A549 (cell line): Measurements from ENCODE around the gene TMA7B.

Source experiments
- CTCF ChIP-seq: fragments of >200 bp; sonication (Bioruptor Twin); formaldehyde crosslinking; IDR thresholded peaks from 3 replicates; pipeline ENCODE4 v1.5.1; 2016
- KDM1A ChIP-seq: fragments of 200-600 bp; sonication (generic); IDR thresholded peaks from 2 replicates; pipeline ENCODE4 v1.6.1; 2016; ENCODE audit warnings: low read depth, mild to moderate bottlenecking
- RAD21 ChIP-seq, 2 experiments: fragments of >200 bp in 1 of 2; sonication (Bioruptor Twin) in 1 of 2; formaldehyde crosslinking in 1 of 2; IDR thresholded peaks in 1 of 2; conservative IDR thresholded peaks in 1 of 2; 2 replicates in 1 of 2; 3 replicates in 1 of 2; pipeline ENCODE4 v1.6.1; 2012 to 2018; ENCODE audit warnings: inconsistent platforms in 1 of 2
- ZSCAN20 ChIP-seq: fragments of 250-450 bp; sonication (Bioruptor Pico); IDR thresholded peaks from 2 replicates; pipeline ENCODE4 v1.8.0; 2022; ENCODE audit warnings: mild to moderate bottlenecking, moderate library complexity
- TF ChIP-seq, protein P1 (sequence below): fragments of 250-450 bp; sonication (Bioruptor Pico); IDR thresholded peaks from 2 replicates; pipeline ENCODE4 v1.5.0; 2021; ENCODE audit warnings: mild to moderate bottlenecking, moderate library complexity, borderline replicate concordance

DNA sequence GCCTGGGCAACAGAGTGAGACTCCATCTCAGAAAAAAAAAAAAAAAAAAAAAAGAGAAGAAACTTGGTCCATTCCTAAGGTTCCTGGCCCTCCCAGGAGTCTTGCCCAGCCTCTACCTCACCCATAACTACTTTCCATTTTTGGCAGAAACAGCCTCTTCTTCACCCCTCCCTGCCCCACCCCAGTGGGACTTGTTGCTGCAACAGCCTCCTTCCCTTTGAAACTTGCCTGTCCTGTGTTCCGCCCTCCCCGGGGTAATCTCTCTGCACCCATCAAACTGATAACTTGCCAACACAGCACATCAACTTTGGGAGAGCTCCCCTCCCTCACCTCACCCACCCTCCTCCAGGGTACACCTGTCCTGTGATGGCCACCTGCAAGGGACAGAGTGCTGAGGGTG, 24.5 kb downstream of the TMA7B start:
- TF ChIP-seq, protein P1, sequence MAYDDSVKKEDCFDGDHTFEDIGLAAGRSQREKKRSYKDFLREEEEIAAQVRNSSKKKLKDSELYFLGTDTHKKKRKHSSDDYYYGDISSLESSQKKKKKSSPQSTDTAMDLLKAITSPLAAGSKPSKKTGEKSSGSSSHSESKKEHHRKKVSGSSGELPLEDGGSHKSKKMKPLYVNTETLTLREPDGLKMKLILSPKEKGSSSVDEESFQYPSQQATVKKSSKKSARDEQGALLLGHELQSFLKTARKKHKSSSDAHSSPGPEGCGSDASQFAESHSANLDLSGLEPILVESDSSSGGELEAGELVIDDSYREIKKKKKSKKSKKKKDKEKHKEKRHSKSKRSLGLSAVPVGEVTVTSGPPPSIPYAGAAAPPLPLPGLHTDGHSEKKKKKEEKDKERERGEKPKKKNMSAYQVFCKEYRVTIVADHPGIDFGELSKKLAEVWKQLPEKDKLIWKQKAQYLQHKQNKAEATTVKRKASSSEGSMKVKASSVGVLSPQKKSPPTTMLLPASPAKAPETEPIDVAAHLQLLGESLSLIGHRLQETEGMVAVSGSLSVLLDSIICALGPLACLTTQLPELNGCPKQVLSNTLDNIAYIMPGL (CRISPR knock-in tag): no peak
- no peak for TF ChIP-seq RAD21 (conservative IDR thresholded peaks at IDR 0.05 in 1 of 2, IDR thresholded peaks at IDR 0.05 in 1 of 2)
- TF ChIP-seq CTCF: no peak
- TF ChIP-seq KDM1A: no peak
- no peak for TF ChIP-seq ZSCAN20
